COR-L47 (cell line): ENCODE data around the gene TRPV5.

Experiments
- DNase-seq: peaks from one replicate; lab custom pipeline; 2025; lab: John Stamatoyannopoulos, UW

TRPV5 gene

DNA sequence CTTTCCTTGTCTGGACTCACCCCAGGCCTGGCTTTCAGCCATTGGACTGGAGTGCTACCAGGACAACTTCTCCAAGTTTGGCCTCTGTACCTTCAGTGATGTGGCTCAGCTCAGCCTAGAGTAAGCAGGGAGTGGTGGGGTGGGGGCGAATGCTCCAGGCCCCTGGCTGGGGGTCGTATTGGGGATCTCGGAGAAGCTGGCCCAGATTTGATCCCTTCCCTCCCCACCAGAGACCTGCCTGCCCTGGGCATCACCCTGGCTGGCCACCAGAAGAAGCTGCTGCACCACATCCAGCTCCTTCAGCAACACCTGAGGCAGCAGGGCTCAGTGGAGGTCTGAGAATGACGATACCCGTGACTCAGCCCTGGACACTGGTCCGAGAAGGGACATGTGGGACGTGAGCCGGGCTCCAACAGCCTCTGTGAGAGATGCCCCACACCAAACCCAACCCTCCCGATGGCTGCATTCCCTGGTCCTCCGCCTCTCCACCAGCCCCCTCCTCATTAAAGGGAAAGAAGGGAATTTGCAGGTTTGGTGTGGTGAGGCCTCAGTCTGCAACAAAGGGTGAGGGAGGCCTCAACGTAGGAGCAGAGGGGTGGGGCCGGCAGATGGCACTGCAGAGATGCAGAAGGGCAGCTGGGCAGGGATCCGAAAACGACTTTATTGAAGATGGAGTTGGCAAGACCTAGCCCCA is 62.8 kb downstream of the TRPV5 start:
- no peak for DNase-seq

DNA sequence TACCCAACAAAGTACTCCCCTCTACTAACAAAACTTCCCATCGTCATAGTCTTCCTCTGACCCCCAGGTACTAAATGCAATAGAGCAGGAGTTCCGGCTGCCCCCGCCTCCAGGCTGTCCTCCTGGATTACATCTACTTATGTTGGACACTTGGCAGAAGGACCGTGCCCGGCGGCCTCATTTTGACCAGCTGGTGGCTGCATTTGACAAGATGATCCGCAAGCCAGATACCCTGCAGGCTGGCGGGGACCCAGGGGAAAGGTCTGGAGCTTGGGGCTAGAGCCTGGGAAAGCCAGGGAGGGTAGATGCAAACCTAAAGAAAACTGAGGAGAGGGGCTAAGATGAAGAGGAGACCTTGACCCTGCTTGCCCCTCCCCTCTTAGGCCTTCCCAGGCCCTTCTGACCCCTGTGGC is 63.4 kb downstream of the TRPV5 start:
- DNase-seq, result no peak

DNA sequence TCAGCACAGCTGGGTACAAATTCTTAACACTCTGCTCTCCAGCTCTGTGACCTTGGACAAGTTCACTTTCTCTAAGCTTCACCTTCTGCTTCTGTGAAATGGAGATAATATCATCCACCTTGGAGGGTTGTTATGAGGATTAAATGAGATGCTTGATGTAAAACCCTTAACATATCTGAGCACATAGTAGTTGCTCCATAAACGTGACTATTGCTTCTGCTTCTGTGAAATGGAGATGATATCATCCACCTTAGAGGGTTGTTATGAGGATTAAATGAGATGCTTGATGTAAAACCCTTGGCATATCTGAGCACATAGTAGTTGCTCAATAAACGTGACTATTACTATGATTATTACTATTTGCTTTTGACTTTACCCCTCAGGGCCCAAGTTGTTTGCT is 64.1 kb downstream of the TRPV5 start:
- no peak for DNase-seq

DNA sequence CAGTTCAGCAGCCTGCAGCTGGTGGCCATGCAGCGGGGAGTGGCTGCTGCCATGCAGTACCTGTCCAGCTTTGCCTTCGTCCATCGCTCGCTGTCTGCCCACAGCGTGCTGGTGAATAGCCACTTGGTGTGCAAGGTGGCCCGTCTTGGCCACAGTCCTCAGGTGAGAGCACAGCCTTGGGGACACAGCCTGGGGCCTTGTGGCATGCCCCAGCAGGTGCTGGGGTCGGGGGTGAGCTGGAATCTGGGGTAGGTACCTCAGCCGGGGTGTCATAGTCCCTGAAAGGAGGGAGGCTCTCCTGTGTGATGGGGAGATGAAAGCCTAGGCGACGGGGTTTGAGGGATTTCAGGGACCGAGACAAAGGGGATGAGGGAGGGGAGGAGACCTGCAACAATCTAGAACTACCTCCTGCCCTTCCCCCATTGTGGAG is 64.5 kb downstream of the TRPV5 start:
- DNase-seq, result no peak

DNA sequence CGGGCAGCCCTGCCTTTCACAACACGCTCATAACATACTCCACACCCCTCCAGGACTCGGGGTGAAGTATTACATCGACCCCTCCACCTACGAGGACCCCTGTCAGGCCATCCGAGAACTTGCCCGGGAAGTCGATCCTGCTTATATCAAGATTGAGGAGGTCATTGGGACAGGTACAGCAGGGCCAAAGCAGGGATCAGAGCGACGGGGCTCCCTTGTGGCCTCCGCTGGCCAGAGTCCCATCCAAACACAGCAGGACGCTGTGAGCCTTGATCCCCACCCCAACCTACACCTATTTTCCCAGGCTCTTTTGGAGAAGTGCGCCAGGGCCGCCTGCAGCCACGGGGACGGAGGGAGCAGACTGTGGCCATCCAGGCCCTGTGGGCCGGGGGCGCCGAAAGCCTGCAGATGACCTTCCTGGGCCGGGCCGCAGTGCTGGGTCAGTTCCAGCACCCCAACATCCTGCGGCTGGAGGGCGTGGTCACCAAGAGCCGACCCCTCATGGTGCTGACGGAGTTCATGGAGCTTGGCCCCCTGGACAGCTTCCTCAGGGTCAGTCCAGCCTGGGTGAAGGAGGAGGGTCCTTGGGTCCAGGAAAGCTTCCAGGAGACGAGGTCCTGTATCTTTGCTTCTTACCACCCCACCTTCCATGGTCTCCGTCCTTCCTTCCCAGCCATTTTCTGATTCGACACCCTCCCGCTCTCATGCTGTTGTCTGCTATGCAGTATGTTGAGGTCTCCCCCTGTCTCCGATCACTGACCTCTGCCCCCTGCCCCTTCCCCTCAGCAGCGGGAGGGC is 65.2 kb downstream of the TRPV5 start:
- no peak for DNase-seq

DNA sequence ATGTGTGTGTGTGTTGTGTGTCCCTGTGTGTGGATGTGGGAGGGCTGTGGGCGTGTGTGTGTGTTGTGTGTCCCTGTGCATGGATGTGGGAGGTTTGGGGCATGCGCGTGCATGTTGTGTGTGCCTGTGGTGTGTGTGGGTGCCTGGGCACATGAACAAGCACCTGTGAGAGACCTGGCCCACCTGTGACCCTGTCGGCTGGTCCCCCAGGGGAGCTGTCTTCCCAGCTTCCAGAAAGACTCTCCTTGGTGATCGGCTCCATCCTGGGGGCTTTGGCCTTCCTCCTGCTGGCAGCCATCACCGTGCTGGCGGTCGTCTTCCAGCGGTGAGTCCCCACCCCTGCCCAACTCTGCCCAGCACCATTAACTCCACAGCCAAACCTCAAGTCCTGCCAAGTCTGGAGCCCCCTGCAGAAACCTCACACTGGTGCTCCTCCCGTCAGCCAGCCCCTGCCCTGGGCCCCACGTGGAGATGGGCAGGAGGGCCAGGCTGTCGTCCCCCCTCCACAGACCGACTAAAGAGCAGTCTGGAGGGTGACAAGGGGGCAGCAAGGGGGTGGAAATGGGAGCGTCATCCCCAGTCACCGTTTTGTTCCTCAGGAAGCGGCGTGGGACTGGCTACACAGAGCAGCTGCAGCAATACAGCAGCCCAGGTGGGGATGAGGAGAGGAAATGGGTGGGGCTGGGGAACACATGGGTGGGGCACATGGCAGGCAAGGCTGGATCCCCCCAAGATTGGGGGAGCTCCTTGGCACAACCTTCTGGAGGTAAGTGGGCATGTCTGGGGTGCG is 66.0 kb downstream of the TRPV5 start:
- DNase-seq, result no peak

DNA sequence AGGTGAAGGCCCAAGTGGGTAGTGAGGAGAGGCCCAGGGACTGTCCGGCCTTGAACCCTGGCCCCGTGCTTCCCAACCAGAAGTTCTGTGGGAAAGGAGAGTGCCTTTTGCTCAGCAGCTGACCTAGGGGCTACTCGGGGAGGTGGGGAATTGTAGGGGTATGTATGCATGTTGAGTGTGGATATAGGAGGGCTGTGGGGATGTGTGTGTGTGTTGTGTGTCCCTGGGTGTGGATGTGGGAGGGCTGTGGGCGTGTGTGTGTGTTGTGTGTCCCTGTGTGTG is 66.5 kb downstream of the TRPV5 start:
- no peak for DNase-seq

DNA sequence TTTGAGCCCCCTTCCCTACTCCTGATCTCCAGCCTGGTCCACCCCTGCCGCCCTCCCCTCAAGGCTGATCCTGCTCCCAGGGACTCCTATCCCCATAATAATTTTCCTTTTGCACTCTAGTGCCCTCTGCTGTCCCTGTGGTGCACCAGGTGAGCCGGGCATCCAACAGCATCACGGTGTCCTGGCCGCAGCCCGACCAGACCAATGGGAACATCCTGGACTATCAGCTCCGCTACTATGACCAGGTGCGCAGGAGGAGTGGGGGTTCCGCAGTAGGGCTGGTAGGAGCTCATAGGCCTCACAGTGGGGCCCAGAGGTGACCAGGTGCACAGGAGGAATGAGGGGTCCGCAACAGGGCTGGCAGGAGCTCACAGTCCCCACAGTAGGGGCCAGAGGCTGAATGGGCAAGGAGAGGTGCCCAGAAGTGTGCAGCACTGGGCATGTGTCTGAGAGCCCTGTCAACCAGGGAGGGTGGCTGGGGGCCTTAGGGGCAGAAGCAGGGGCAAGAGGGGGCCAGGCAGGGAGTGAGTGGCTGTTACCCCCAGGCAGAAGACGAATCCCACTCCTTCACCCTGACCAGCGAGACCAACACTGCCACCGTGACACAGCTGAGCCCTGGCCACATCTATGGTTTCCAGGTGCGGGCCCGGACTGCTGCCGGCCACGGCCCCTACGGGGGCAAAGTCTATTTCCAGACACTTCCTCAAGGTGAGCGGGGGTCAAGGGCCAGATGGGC is 67.0 kb downstream of the TRPV5 start:
- peak; percentile 34 for DNase-seq

DNA sequence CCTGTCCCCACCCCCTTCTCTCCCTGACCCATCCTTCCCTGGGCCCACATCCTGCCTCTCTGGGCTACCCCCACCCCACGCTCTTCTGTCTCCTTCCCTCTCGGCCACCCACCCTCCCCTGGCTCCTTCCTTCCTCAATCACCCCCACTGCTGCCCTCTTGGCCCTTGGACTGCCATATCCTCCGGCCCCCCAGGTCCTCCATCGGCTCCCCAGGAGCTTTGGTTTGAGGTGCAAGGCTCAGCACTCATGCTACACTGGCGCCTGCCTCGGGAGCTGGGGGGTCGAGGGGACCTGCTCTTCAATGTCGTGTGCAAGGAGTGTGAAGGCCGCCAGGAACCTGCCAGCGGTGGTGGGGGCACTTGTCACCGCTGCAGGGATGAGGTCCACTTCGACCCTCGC is 67.8 kb downstream of the TRPV5 start:
- no peak for DNase-seq

DNA sequence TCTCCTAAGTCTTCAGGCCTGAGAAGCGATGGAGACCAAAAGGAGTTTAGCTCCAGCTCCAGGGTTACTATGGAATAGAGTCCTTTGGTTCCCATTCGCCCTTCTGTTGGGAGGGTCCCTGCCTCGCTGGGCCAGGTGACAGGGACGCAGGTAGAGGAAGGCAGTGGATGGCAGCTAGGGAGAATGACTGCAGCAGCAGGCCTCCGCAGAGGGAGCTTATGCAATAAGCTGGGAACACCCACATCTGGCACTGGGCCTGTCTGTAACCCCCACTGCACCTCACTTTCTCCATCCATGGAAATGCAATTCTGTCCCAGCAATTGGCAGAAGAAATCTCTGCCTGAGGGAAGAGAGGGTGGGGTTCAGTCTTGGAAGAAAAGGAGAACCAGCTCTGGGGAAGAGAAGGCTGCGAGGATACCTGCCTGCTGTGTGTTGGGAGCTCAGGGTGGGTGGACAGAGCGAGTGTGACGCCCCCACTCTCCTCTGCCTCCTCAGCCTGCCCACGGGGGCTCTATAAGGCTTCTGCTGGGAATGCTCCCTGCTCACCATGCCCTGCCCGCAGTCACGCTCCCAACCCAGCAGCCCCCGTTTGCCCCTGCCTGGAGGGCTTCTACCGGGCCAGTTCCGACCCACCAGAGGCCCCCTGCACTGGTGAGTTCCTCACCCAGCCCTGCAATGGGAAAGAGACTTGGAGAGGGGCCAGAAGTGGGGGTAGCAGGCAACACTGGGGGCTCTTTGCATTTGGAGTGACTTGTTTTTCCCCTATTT is 68.4 kb downstream of the TRPV5 start:
- DNase-seq, result no peak

DNA sequence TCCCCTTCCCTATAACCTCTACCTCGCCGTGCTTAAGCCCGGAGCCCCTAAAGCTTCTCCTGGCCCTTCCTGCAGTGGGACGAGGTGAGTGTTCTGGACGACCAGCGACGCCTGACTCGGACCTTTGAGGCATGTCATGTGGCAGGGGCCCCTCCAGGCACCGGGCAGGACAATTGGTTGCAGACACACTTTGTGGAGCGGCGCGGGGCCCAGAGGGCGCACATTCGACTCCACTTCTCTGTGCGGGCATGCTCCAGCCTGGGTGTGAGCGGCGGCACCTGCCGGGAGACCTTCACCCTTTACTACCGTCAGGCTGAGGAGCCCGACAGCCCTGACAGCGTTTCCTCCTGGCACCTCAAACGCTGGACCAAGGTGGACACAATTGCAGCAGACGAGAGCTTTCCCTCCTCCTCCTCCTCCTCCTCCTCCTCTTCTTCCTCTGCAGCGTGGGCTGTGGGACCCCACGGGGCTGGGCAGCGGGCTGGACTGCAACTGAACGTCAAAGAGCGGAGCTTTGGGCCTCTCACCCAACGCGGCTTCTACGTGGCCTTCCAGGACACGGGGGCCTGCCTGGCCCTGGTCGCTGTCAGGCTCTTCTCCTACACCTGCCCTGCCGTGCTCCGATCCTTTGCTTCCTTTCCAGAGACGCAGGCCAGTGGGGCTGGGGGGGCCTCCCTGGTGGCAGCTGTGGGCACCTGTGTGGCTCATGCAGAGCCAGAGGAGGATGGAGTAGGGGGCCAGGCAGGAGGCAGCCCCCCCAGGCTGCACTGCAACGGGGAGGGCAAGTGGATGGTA is 69.5 kb downstream of the TRPV5 start:
- no peak for DNase-seq

DNA sequence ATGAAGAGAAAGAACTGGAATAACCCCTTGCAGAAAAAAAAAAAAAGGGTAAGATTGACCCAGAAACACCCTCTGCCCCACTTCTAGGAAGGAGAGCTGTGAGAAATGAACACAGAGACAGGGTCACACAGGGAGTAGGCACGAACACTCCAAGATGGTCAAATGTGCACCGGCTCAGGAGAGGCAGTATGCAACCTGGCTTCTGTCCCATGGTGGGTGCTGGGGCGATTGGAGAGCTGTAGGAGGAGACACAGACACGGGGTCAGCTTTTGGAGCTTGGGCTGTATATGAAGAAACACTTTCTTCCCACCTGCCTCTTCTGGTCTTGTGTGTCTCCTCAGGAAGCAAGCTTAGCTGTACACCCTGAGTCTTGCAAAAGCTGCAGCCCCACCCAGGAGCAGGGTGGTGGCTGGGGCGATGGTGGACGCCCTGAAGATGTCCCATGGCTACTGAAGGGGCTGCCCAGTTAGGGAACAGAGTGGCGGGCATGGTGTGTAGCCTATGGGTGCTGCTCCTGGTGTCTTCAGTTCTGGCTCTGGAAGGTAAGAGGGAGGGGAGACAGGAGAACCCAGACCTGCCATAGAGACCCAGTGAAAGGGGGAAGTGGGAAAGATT is 70.7 kb downstream of the TRPV5 start:
- no peak for DNase-seq

DNA sequence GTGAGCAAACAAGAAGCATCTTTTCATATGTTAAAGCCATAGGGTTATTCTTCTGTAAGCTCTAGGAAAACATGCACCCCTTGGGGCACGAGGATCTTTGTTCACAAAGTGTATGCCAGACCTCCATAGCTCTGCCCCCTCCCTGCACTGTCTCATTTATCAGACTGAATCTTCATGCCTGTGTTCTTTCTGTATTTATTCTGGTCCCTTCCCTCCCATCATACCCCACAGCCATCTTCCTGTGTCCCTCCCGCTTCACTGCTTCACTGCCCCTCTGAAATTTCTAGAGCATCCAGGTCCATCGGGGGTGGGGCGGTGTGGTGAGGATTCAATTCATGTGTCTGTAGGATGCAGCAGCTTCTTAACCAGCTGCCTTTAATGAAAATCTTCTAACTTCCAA is 71.2 kb downstream of the TRPV5 start:
- DNase-seq, result no peak

DNA sequence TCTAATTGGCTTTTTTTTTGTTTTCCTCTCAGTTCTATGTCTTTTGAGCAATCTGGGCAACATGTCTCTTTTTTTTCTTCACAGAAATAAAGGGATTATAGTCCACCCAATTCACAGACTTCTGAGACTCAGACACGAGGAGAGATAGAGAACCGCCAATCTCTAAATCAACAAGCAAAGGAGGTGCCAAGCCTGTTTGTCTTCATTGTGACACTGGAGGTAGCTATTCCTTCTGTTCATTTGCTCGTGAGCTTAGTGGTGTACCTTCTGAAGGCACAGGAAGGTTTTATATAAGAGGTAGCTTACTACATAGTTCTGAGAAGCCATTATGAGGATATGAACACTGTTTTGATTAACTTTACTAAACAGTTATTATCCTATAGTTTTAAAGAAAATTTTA is 72.6 kb downstream of the TRPV5 start:
- no peak for DNase-seq

DNA sequence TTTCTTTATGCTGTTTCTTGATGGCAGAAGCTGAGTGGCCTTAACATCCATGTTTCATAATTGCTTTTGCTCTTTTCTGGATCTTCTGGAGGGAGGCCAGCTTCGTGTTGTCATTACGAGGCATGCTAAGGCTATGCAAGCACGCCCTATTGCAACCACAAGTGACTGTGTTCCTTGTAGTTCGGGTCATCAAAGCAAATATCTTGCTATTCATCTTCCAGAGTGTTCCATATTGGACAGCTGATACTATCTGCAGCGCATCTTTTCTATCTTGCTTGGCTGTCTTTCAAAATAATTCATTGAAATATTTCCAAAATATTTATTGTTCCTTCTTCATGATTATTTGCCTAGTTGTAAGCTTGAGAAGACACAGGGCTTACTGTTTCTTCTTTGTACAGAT is 73.7 kb downstream of the TRPV5 start:
- no peak for DNase-seq

DNA sequence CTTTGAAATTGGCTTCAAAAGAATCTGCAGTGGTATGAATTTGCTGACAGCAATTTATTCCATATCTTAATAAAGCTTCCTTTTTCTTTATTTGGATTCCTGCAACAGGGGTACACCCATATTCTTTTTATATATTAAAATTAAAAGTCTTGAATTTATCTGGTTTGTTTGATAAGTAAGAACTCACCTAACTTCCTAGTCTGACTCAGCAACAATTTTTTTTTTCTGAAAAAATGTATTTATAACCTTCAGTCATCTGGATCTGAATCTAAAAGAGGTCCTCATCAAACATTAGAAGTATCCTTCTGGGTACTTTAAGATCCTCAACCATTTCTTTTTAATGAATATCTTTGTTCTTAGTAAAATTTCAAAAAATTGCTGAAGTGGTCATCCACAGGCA is 74.1 kb downstream of the TRPV5 start:
- DNase-seq, result no peak
